GM12801 (cell line): ENCODE measurements around the gene TMEM263.

ENCODE experiments used
- TF ChIP-seq, protein P1 (sequence below): IDR thresholded peaks from one replicate; pipeline ENCODE4 v1.5.1; 2011; ENCODE audit warnings: control low read depth; ENCODE audit not compliant: insufficient read length; ENCODE audit errors: extremely low read depth

Gene TMEM263

DNA sequence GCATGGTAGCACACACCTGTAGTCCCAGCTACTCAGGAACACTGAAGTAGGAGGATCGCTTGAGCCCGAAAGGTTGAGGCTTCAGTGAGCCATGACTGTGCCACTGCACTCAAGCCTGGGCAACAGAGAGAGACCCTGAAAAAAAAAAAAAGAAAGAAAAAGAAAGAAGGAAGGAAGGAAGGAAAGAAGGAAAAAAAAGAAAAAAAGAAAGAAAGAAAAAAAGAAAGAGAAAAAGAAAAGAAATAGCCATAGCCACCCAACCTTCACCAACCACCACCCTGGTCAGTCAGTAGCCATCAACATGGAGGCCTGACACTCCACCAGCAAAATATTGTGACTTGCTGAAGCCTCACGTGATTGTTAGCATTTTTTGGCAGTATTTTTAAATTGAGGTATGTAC lies 21.4 kb upstream of the TMEM263 start:
- TF ChIP-seq, protein P1, sequence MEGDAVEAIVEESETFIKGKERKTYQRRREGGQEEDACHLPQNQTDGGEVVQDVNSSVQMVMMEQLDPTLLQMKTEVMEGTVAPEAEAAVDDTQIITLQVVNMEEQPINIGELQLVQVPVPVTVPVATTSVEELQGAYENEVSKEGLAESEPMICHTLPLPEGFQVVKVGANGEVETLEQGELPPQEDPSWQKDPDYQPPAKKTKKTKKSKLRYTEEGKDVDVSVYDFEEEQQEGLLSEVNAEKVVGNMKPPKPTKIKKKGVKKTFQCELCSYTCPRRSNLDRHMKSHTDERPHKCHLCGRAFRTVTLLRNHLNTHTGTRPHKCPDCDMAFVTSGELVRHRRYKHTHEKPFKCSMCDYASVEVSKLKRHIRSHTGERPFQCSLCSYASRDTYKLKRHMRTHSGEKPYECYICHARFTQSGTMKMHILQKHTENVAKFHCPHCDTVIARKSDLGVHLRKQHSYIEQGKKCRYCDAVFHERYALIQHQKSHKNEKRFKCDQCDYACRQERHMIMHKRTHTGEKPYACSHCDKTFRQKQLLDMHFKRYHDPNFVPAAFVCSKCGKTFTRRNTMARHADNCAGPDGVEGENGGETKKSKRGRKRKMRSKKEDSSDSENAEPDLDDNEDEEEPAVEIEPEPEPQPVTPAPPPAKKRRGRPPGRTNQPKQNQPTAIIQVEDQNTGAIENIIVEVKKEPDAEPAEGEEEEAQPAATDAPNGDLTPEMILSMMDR, result no peak

DNA sequence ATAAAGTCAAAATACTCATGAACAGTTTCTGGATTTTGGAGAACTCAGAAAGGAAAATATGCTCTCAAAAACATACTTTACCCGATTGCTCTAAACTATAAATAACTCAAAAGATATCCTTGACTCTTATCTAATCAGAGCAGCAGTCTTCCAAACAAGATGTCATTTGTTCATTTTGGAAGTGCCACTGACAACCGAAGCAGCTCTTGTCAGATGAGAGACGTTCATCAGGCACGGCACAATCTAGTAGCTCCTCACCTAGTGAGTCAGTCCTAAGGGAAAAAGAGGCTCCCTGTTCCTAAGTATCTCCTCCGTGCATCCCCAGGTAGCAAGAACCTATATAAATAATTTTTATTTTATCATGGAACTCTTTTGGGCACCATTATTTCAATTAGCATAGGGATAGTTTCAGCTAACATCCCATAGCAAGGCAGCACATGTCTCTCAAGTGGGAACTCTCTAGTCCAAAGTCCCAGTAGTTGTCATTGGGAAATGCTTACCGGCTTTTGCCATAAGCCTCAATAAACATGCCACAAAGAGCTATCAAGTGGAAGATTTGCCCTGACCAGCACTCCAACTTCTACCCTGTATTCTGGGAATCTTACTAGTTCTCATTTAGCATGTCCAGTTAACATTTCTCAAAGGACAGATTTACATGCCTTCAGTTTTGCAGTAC lies 14.1 kb upstream of the TMEM263 start:
- TF ChIP-seq, protein P1, result no peak

DNA sequence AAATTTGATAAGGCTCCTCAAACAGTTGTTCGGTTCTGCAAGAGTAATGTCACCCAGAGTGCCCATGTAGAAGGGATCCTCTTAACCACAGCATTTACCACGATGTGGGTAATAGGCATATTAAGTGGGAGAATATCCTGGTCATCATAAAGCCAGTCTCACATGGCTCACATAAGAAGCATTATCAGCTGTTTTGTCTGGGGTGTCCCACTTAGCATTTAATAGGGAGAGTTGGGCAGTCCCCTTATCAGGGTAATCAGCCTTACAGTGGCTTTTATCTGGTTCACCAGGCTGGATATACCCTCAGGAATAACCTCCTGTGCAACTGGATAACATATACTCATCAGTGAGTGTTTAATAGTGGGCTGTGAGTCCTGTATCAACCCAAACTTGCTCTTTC lies 12.9 kb upstream of the TMEM263 start:
- TF ChIP-seq, protein P1, result no peak

DNA sequence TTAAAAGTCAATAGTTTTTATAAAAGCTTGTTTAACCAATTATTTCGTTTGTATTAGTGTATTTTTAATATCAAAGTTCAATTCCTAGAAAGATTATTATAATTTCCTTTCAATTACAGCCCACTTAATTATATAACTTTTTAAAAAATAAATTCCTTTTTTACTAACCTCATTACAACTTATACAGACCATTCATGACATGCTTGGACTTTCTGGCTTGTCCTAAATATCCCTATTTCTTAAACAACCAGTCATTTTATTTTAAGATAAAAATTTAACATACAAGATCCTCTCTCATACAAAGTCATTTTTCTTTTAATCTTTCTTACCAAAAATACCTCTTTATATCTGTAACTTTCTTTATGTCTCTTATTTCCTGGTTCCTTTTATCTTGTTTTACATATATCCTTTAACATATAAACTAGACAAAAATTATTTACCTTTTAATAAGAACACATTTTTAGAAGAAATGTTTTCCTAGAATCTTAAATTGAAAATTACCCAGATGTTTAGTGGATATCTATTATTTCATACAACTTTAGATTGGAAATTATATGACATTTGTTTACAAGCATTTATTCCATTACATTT lies 10.4 kb upstream of the TMEM263 start:
- TF ChIP-seq, protein P1, result no peak

DNA sequence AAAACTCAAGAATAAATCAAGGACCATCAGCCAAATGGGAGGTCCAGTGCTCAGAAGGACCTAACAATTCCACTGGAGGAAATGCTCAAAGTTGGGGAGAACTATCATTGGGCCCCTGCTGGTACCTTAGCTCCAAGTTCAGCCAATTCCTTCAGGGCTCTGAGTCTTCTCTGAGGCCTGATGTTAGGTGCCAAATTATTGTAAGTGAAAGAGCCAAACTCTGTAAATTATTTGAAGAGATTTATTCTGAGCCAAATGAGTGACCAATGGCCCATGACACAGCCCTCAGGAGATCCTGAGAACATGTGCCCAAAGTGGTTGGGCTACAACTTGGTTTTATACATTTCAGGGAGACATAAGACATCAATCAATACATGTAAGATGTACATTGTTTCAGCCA lies 8.2 kb upstream of the TMEM263 start:
- TF ChIP-seq, protein P1, result no peak

DNA sequence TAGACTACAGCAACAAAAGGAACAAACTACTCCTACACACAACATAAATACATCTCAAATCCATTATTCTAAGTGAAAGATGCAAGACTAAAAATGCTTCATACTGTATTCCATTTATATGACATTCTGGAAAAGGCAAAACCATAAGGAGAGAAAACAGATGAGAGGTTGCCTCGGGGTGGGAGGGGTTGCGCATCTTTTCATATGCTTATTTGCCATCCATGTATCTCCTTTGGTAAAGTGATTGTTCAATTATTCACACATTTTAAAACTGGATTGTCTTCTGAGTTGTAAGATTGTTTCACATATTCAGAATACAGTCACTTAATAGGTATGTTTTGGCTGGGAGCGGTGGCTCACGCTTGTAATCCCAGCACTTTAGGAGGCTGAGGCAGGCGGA lies 5.1 kb upstream of the TMEM263 start:
- TF ChIP-seq, protein P1, result no peak

DNA sequence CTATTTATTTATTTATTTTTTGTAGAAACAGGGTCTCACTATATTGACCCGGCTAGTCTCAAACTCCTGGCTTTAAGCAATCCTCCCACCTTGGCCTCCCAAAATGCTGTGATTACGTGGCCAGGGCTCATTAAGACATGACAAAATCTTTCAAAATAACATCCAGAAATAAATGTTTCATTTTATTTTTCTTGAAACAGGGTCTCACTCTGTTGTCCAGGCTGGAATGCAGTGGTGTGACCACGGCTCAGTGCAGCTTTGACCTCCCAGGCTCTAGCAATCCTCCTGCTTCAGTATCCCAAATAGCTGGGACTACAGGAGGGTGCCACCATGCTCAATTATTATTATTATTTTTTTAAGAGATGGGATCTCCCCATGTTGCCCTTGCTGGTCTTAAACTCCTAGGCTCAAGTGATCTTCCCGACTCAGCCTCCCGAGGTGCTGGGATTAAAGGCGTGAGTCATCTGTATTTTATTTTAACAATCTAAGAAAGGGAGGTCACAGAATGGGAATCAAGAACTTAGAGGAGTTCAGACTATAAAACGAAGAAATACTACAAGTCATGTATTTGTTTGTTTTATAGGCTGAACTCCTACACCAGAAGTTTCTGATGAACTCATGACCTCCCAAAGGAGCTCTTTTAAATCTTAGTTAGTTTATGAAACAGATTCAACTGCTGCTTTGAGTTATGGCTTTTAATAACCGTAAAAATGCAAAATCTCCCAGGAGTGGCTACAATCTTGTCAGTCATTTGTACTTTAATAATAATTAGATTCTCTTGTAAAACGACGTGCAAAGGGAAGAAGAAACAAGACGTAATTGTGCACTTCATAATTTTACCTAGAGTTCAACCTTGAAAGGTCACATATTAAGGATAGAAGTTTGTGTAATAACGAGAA lies 2.1 kb upstream of the TMEM263 start:
- TF ChIP-seq, protein P1, result no peak
